Measurements from ENCODE around the gene KCNMA1.

DNA sequence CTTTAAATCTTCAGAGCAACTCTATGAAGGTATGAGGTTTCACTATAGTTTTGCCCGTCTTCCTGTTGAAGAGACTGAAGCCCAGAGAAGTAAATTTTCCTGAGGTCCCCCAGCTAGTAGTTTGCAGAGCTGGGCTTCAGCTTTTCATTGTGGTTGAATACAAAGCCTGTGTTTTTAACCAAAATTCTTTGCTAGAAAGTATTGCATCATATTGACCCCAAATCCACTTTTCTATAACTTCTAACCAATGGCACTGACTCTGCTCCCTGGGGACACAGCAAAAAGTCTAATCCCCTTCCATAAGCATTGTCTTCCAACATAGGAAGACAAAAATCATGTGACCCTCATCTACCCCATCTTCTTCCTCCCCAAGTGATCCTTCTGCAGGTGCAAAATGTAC is 93.0 kb downstream of the KCNMA1 start:
- TF ChIP-seq POLR2A (IDR thresholded peaks at IDR 0.05): no peak
- TF ChIP-seq CTCF (IDR thresholded peaks at IDR 0.05): no peak
- TF ChIP-seq POLR2AphosphoS5 (IDR thresholded peaks at IDR 0.05): no peak
